Measurements from ENCODE around the gene IDH3A.

The IDH3A gene

DNA sequence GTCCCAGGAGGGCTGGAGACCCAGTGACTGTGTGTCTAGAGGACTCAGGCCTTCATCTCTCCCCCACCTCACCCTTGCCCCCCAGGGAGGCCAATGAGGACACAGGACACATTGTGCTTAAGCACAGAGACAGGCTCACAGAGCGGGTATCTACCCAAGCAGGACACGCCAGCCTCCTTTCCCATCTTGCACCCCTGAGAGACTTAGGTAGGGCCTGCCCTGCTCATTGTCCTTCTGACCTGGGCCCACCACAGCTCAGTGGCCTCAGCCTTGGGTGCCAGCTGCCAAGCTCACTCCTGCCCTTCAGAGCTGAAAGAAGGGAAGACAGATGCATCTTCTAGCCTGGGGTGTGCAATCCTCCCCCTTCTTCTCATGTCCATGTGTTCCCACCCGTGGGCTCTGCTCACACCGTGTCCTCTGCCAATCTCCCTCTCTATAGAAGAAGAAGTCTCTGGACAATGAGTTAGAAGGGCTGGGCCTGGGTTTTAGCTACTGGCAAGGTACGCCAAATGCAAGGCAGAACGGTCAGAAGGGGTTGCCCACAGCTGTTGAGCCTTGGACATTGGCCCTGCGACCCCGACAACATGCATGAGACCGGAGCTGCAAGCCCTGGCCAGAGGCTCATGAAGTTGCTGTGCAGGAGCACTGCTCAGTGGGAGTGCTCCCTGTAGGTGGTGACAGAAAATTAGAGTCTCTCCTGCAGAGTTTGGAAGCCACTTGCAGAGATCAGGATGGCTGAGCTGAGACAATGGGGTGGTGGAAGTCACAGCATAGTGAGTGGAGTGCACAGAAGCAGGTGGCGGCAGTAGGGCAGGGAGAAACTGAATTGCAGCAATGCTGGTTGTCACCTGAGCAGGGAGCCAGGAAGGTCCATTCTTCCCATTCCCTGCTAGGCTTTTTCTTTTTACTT lies 52.4 kb downstream of the IDH3A start:
- DNase-seq (ENCODE audit: low read depth in 2 of 3, low spot score in 1 of 3) = no peak

- DNase-seq (ENCODE audit: low read depth in 2 of 3, low spot score in 1 of 3) = no peak
Observed at GRCh38 chr15:78203346-78204225, 54.4 kb downstream of the IDH3A start.

DNA sequence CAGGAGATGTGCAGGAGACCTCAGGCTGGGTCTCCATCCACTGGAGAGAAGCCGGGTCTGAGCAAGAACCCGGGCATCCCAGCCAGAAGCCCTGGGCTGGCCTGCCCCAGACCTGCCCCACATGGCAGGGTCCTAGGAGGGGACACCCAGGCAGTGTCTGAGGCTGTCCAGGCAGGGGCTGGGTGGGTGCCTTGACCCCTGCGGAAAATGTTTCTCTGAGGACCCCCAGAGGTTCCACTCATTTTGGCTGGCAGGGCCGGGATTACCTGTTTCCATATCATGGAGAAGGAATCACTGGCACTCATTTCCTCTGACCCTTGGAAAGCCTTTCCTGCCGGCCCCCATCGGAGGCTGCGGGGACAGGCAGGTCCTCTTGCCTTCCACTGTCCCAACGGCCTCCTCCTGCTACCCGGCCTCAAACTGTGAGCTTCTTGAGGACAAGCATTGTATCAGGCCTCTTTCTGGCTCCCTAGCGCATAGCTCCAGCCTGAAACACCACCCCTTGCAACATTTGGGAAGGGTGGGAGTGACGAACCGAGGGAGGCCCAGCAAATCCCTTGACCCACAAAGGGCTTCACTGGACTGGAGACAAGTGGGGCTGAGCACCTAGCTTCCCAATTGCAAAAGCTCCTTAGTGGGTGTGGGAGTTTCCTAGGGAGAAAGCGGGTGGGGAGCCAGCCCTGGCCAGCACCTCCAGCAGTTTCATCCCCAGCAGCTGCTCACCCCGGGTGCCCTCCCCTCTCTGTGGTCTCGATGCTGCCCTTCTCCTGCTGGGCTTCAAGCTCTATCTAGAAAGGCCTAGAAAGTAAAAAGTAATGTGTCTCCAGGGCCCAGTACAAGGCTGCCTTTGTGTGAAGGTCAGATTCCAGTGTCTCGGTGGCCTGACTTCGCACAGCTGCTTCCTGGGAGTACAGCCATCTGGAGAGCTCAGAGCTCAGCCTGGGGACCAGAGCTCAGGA lies 55.5 kb downstream of the IDH3A start:
- no peak for DNase-seq (ENCODE audit: low read depth in 2 of 3, low spot score in 1 of 3)

DNA sequence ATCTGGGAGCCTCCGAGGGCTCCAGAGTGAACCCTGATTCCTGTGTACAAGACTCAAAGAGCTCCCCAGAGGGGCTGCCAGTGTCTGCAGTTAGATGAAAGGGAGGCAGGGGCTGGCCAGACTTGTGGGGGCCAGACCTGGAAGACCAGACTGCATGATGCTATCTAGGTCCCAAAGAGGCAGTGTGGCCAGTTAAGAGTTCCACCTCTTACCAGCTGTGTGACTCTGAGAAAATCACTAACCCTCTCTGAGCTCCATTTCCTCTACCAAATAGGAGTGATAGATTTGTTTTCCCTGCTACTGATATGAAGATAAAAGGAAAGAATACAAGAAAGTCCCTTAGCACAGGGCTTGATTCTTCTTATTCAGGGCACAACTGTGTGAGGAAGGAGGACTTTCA lies 56.2 kb downstream of the IDH3A start:
- DNase-seq (ENCODE audit: low read depth in 2 of 3, low spot score in 1 of 3) = no peak

DNA sequence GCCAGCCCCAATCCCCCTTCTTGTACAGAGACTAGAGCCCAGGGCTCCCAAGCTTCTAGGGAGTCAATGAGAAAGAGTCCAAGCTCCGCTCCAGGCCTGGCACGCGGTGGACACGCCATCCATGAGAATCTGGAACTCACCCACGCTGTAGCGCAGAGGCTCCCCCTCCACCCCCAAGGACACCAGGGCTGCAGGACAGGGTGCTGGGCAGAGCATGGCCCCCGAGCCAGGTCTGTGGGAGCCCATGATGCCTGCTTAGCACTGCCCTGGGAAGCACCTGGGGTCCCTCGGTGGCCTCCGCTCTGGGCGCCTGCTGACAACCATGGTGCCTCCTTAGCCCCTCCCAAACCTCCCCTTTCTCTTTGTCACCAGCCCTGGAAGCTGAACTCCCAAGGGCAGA lies 56.7 kb downstream of the IDH3A start:
- DNase-seq (ENCODE audit: low read depth in 2 of 3, low spot score in 1 of 3) = no peak

DNA sequence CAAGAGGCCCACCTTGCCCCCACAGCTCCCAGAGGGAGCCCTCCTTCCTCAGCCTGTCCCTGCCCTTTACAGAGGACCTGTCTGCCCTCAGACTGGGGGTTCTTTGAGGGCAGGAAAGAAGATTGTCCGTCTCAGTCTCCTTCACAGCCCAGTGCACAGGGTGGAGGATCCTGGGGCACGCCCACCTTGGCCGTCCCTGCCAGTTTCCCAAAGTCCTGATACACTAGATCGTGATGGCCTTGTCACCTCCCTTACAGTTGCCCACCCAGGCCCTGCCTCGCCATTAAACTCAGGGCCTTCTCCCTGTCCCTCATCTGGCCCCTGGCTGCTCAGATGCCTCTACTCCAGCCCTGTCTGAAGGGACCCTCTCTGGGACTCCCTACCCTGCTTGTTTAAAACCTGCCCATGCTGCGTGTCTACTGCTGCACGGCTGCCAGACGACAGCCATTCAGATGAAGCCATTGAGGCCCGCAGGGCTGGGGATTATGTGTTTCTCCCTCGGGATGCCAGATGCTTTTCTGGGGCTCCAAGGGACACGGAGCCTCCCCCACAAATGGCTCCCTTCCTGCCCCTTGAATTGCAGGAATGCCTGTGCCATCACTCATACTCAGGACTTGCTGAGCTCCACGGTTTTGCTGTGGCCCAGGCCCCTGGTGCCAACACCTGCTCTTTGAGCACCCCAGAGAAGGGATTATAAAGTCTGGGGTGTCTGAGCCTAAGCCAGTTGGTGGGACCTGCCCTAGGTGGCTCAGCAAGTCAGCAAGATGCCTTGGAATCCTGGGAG lies 57.4 kb downstream of the IDH3A start:
- no peak for DNase-seq (ENCODE audit: low read depth in 2 of 3, low spot score in 1 of 3)

DNA sequence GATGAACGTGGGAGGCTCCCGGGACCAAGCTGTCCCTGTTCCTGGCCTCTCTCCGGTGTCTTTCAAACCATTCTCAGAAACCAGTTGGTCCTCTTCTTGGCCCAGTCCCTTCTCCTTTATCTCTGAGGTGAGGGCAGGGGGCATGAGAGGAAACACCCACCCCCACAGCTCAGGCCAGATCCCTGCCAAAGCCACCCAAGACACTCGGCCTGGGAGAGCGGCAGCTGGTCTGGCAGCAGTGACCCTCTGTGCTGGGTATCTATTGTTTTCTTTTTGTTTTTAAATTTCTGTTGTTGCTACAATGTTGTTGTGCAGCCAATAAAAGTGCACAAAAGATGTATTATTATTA lies 57.9 kb downstream of the IDH3A start:
- no peak for DNase-seq (ENCODE audit: low read depth in 2 of 3, low spot score in 1 of 3)

- DNase-seq (ENCODE audit: low read depth in 2 of 3, low spot score in 1 of 3) = no peak
Observed at GRCh38 chr15:78207641-78208340, 58.6 kb downstream of the IDH3A start.

GRCh38 chr15:78208341-78208844 lies 59.2 kb downstream of the IDH3A start:
- no peak for DNase-seq (ENCODE audit: low read depth in 2 of 3, low spot score in 1 of 3)

DNA sequence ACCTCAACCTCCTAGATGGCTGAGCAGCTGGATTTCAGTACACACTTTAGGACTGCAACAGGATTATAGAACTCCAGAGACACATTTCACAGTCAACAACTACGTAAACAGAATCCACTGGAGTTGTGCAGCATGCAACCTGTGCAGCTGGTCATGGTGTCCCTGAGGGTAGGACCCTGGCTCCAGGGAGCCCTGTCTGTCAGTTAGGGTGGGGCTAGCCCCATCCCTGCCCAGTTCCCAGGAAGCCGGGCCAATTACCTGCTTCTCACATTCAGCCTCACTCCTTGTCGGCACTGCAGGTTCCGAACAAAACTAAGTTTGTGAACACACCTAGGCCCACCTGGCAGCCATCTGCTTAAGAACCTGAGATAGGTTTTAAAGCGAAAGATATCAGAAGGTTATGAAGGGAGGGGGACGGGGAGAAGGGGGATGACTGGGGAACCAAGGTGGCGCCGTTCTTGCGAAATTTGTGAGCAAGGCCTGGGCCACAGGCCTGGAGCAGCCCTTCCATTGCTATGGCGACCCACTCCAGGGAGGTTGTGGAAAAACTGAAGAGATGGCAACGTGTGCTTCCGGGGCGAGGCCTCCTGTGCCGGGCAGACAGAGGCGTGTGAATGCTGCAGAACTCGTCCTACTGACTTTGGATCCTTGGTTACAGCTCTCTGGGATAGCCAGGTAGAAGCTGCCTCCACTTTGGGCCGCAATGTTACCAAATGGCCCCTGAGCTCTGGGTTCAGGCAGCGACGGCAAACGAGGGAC lies 59.9 kb downstream of the IDH3A start:
- no peak for DNase-seq (ENCODE audit: low read depth in 2 of 3, low spot score in 1 of 3)

GRCh38 chr15:78209646-78210348 lies 60.6 kb downstream of the IDH3A start:
- DNase-seq (ENCODE audit: low read depth in 2 of 3, low spot score in 1 of 3) = no peak

DNA sequence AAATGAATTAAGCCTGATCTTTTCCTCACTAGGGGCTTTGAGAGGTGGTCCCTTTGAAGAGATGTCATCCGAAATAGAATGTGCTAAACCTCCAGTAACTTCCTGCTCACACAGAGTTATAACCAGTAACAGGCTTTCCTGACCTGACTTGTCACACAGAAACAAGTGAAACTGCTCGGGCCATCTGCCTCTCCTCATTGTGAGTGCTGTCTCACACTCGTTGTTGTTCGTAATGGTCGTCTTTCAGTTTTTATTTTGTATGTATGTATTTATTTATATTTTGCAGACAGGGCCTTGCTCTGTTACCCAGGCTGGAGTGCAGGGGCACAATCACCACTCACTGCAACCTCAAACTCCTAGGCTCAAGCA lies 61.2 kb downstream of the IDH3A start:
- no peak for DNase-seq (ENCODE audit: low read depth in 2 of 3, low spot score in 1 of 3)

- no peak for DNase-seq (ENCODE audit: low read depth in 2 of 3, low spot score in 1 of 3)
Observed at GRCh38 chr15:78211189-78211921, 62.2 kb downstream of the IDH3A start.

- no peak for DNase-seq (ENCODE audit: low read depth in 2 of 3, low spot score in 1 of 3)
Observed at GRCh38 chr15:78212008-78212407, 62.8 kb downstream of the IDH3A start.

GRCh38 chr15:78212546-78213424 lies 63.6 kb downstream of the IDH3A start:
- no peak for DNase-seq (ENCODE audit: low read depth in 2 of 3, low spot score in 1 of 3)

GRCh38 chr15:78213425-78213750 lies 64.2 kb downstream of the IDH3A start:
- no peak for DNase-seq (ENCODE audit: low read depth in 2 of 3, low spot score in 1 of 3)

GRCh38 chr15:78213956-78214355 lies 64.8 kb downstream of the IDH3A start:
- DNase-seq (ENCODE audit: low read depth in 2 of 3, low spot score in 1 of 3) = no peak

Measured in stimulated activated CD4-positive, alpha-beta T cell treated with anti-CD3 and anti-CD28 coated beads, Interleukin-12 subunit alpha, Interleukin-12 subunit beta, amount 100 ng/mL, for 48 hours (primary cell).